Natural killer cell (primary cell): ENCODE data around the gene SLC17A4. TPM values are rescaled to one million over a fixed set of nuclear protein-coding genes. Genes with fewer than 3 reads are reported as not detected.

Source experiments
- ATAC-seq, 3 donors: fragments of 150-1000 bp in 2 of 3; fragments of 200-7000 bp in 1 of 3; cut with Tn5 transposase; 1 replicate in 1 of 3; 2 replicates in 2 of 3; pipeline ENCODE4 v1.10.0; 2021; ENCODE audit warnings: mild to moderate bottlenecking in 2 of 3, moderate library complexity in 2 of 3
- DNase-seq, 2 donors: peaks; one replicate each; pipeline versions ENCODE4 v3.0.0 to v3.0.0-alpha.2; 2013 to 2021; ENCODE audit warnings: mixed read lengths in 1 of 2
- H3K27ac ChIP-seq: one replicate; pipeline ENCODE4 v1.5.1; 2013; ENCODE audit warnings: mild to moderate bottlenecking, low read length
- H3K27me3 ChIP-seq: one replicate; pipeline ENCODE4 v1.6.1; 2013; ENCODE audit warnings: low read length; ENCODE audit not compliant: control insufficient read depth, insufficient read depth
- H3K36me3 ChIP-seq: one replicate; pipeline ENCODE4 v1.6.1; 2013; ENCODE audit warnings: low read length; ENCODE audit not compliant: control insufficient read depth, insufficient read depth
- H3K4me1 ChIP-seq: one replicate; pipeline ENCODE4 v1.6.1; 2013; ENCODE audit warnings: low read length; ENCODE audit not compliant: control insufficient read depth, insufficient read depth
- H3K4me3 ChIP-seq: one replicate; pipeline ENCODE4 v1.5.1; 2013; ENCODE audit warnings: low read length
- H3K9me3 ChIP-seq: one replicate; pipeline ENCODE4 v1.6.1; 2013; ENCODE audit warnings: low read length; ENCODE audit not compliant: control insufficient read depth, insufficient read depth
- H3K27ac Mint-ChIP-seq, 2 donors: one replicate each; pipeline ENCODE4 v1.8.0; 2022; ENCODE audit warnings: mild to moderate bottlenecking in 2 of 2, mixed read lengths in 2 of 2, moderate library complexity in 1 of 2
- H3K27me3 Mint-ChIP-seq, 2 donors: one replicate each; pipeline ENCODE4 v1.8.0; 2022; ENCODE audit warnings: low read depth in 2 of 2, mixed read lengths in 2 of 2
- H3K36me3 Mint-ChIP-seq: one replicate; pipeline ENCODE4 v1.8.0; 2022; ENCODE audit warnings: mixed read lengths
- H3K4me1 Mint-ChIP-seq, 2 donors: one replicate each; pipeline ENCODE4 v1.8.0; 2022; ENCODE audit warnings: mixed read lengths in 2 of 2
- H3K4me3 Mint-ChIP-seq: one replicate; pipeline ENCODE4 v1.8.0; 2022; ENCODE audit warnings: mild to moderate bottlenecking, moderate library complexity, mixed read lengths
- H3K9me3 Mint-ChIP-seq, 2 donors: one replicate each; pipeline ENCODE4 v1.8.0; 2022; ENCODE audit warnings: mixed read lengths in 2 of 2
- CTCF ChIP-seq: fragments of 200-600 bp; IDR thresholded peaks from one replicate; pipeline ENCODE4 v1.8.0; 2022; ENCODE audit warnings: antibody characterized with exemption
- WGBS: methylation state at CpG from one replicate; pipeline ENCODE4 v1.1.7; 2013; ENCODE audit warnings: missing lambda C conversion rate; ENCODE audit not compliant: insufficient coverage; 5-methylcytosine and 5-hydroxymethylcytosine counted together
- intact Hi-C: fragments of 100-400 bp; cut with micrococcal nuclease; formaldehyde crosslinking; loops from one replicate; pipeline ENCODE4 v1.14.2; 2022
- total RNA-seq, 4 donors: library from RNA; stranded (reverse); fragments of 120-200 nt in 1 of 4; gene quantifications; one replicate each; pipeline versions ENCODE4 v1.2.3 to v1.2.4, GENCODE V29; 2013 to 2022

Gene SLC17A4
- total RNA-seq, 3 donors from 2014 or later (not counting 1 experiment from before 2014, with no cell fraction given): not detected

- Mint-ChIP-seq H3K4me3 (no peak overlapping the region), H3K36me3 (no peaks in the 10 kb centered on the region), H3K27ac (no peak overlapping the region), H3K4me1 (no peaks in the 10 kb centered on the region), H3K9me3 (no peaks in the 10 kb centered on the region), H3K27me3 (peaks cover 7 to 22% of the 10 kb centered on the region in 2 donors)
- TF ChIP-seq CTCF: no peak
- Histone ChIP-seq H3K9me3 (no peaks in the 10 kb centered on the region), H3K4me1 (no peaks in the 10 kb centered on the region), H3K27me3 (no peaks in the 10 kb centered on the region), H3K27ac (no peak overlapping the region), H3K4me3 (no peak overlapping the region), H3K36me3 (no peaks in the 10 kb centered on the region)
- ATAC-seq: no peak
- intact Hi-C loops: no loop called here
- no peak for DNase-seq
These were observed 1.5 kb upstream of the SLC17A4 start for GRCh38 chr6:25753079-25753478.

- H3K4me1 Mint-ChIP-seq: no peaks in the 10 kb centered on the region
- no peak overlapping the region for H3K4me3 Mint-ChIP-seq
- no peaks in the 10 kb centered on the region for H3K36me3 ChIP-seq
- intact Hi-C loops: no loop called here
- no peak for TF ChIP-seq CTCF
- H3K27me3 Mint-ChIP-seq: peaks cover 21 to 27% of the 10 kb centered on the region in 2 donors
- H3K27ac ChIP-seq: no peak overlapping the region
- no peaks in the 10 kb centered on the region for H3K36me3 Mint-ChIP-seq
- ATAC-seq: no peak
- DNase-seq: no peak
- WGBS: 96% methylated on average over 1 of the region's 1 CpG
- no peak overlapping the region for H3K27ac Mint-ChIP-seq
- H3K9me3 ChIP-seq: no peaks in the 10 kb centered on the region
- H3K9me3 Mint-ChIP-seq: no peaks in the 10 kb centered on the region
- no peaks in the 10 kb centered on the region for H3K27me3 ChIP-seq
- no peak overlapping the region for H3K4me3 ChIP-seq
- H3K4me1 ChIP-seq: no peaks in the 10 kb centered on the region
These were observed 941 bp downstream of the SLC17A4 start for GRCh38 chr6:25755483-25755882.

- no peaks in the 10 kb centered on the region for H3K36me3 Mint-ChIP-seq
- Histone ChIP-seq H3K36me3 (no peaks in the 10 kb centered on the region), H3K27me3 (no peaks in the 10 kb centered on the region), H3K9me3 (no peaks in the 10 kb centered on the region), H3K4me3 (no peak overlapping the region), H3K4me1 (no peaks in the 10 kb centered on the region), H3K27ac (no peak overlapping the region)
- peaks cover 21 to 33% of the 10 kb centered on the region in 2 donors for H3K27me3 Mint-ChIP-seq
- no peak overlapping the region for H3K4me3 Mint-ChIP-seq
- no peak overlapping the region for H3K27ac Mint-ChIP-seq
- no peak for TF ChIP-seq CTCF
- ATAC-seq: no peak
- no peak for DNase-seq
- no peaks in the 10 kb centered on the region for H3K9me3 Mint-ChIP-seq
- 85% methylated on average over 8 of the region's 9 CpGs for WGBS
- no peaks in the 10 kb centered on the region for H3K4me1 Mint-ChIP-seq
- intact Hi-C loops: no loop called here
These were observed 2.1 kb downstream of the SLC17A4 start for GRCh38 chr6:25756382-25757363.
